ENCODE measurements around the gene CDS2. TPM values are rescaled to one million over a fixed set of nuclear protein-coding genes. Genes with fewer than 3 reads are reported as not detected.

The CDS2 gene
- total and polyA plus RNA-seq, 11 donors: 22.5 to 105 (median 83.1) TPM

DNA sequence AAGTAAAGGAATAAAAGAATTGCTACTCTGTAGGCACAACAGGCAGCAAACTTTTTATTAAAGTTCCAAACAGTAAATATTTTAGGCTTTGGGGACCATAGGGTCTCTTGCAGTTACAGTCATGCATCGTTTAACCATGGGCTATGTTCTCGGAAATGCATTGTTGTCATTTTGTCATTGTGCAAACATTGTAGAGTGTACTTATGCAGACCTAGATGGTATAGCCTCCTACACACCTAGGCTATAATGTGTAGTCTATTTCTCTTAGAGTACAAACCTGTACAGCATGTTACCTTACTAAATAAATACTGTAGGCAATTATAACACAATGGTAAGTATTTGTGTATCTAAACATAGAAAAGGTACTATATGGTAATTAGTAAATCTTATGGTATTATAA is 54.7 kb downstream of the CDS2 start:
- no peak for TF ChIP-seq POLR2A (IDR thresholded peaks at IDR 0.05)
- WGBS, 4 donors: 93 to 95% (median 94%) methylated on average over 2 of the region's 2 CpGs
- intact Hi-C loops (cut with DNase I): loop anchor here in 1 of 10 donors (5.0 kb wide), 1 partner anchor 44 kb away; no protein-coding TSS in a partner anchor
- ATAC-seq: no peak
- Histone ChIP-seq H3K27me3 (no peaks in the 10 kb centered on the region), H3K27ac (peak overlapping the region; percentile 33 to 84 (median 66)), H3K4me3 (no peak overlapping the region), H3K36me3 (peaks cover 0 to 95% (median 77%) of the 10 kb centered on the region in 9 donors), H3K4me1 (peaks cover 0 to 63% (median 40%) of the 10 kb centered on the region in 12 donors), H3K9me3 (peaks cover 0 to 6% (median 0%) of the 10 kb centered on the region in 12 donors)
- DNase-seq: no peak

- TF ChIP-seq, protein P1, sequence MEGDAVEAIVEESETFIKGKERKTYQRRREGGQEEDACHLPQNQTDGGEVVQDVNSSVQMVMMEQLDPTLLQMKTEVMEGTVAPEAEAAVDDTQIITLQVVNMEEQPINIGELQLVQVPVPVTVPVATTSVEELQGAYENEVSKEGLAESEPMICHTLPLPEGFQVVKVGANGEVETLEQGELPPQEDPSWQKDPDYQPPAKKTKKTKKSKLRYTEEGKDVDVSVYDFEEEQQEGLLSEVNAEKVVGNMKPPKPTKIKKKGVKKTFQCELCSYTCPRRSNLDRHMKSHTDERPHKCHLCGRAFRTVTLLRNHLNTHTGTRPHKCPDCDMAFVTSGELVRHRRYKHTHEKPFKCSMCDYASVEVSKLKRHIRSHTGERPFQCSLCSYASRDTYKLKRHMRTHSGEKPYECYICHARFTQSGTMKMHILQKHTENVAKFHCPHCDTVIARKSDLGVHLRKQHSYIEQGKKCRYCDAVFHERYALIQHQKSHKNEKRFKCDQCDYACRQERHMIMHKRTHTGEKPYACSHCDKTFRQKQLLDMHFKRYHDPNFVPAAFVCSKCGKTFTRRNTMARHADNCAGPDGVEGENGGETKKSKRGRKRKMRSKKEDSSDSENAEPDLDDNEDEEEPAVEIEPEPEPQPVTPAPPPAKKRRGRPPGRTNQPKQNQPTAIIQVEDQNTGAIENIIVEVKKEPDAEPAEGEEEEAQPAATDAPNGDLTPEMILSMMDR (IDR thresholded peaks at IDR 0.05): no peak
- no peak for TF ChIP-seq POLR2A (IDR thresholded peaks at IDR 0.05)
- H3K36me3 ChIP-seq: peaks cover 0 to 95% (median 77%) of the 10 kb centered on the region in 9 donors
Measured at GRCh38 chr20:5181958-5182357, 55.1 kb downstream of the CDS2 start.

GRCh38 chr20:5182615-5183254 is 55.9 kb downstream of the CDS2 start:
- H3K4me1 ChIP-seq: peaks cover 0 to 53% (median 31%) of the 10 kb centered on the region in 12 donors
- H3K9me3 ChIP-seq: peaks cover 0 to 6% (median 0%) of the 10 kb centered on the region in 12 donors
- no peak for DNase-seq
- no peak overlapping the region for H3K4me3 ChIP-seq
- H3K27me3 ChIP-seq: no peaks in the 10 kb centered on the region
- H3K36me3 ChIP-seq: peaks cover 0 to 96% (median 77%) of the 10 kb centered on the region in 9 donors
- intact Hi-C loops (cut with DNase I): loop anchor here in 1 of 10 donors (5.0 kb wide), 1 partner anchor 45 kb away; no protein-coding TSS in a partner anchor
- TF ChIP-seq, protein P1 (IDR thresholded peaks at IDR 0.05): no peak
- ATAC-seq: peak in 1 of 4 donors; percentile 10
- WGBS, 4 donors: 66 to 85% (median 72%) methylated on average over 2 of the region's 2 CpGs
- peak overlapping the region; percentile 33 to 84 (median 68) for H3K27ac ChIP-seq

More at GRCh38 chr20:5181958-5182357, 55.1 kb downstream of the CDS2 start:
- DNase-seq (no peak), ATAC-seq (peak; percentile 69 to 80 (median 76))
- Histone ChIP-seq H3K27me3 (no peaks in the 10 kb centered on the region), H3K9me3 (peaks cover 0 to 6% (median 0%) of the 10 kb centered on the region in 12 donors), H3K4me1 (peaks cover 0 to 61% (median 36%) of the 10 kb centered on the region in 12 donors), H3K27ac (peak overlapping the region; percentile 33 to 84 (median 68)), H3K4me3 (no peak overlapping the region)
- intact Hi-C loops (cut with DNase I): loop anchor here in 1 of 10 donors (5.0 kb wide), 1 partner anchor 45 kb away; no protein-coding TSS in a partner anchor

DNA sequence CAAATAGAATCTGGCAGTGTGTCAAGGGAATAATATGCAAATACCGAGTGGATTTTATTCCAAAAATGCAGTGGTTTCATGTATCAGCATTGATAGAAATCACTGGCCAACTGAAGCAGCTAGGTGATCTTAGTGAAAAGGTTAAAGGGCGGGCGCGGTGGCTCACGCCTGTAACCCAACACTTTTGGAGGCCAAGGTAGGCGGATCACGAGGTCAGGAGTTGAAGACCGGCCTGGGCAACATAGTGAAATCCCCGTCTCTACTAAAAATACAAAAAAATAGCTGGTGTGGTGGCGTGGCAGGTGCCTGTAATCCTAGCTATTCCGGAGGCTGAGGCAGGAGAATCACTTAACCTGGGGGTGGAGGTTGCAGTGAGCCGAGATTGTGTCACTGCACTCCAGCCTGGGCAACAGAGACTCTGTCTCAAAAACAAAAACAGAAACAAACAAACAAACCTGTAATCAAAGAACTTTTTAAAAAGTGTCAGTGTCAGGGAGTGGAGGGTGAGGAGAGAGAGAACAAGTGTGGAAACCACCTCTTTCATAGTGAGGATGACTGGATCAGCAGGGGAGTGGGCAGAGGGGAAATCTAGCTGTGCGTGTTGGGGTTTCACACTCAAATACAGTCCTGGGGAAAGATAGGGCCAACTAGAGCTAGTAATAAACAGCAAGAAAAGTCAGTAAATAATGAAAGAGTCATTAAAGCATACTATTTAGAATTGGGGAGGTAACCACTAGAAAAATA is 57.1 kb downstream of the CDS2 start:
- 90 to 95% (median 94%) methylated on average over 13 of the region's 13 CpGs for WGBS, 4 donors
- peaks cover 0 to 42% (median 27%) of the 10 kb centered on the region in 12 donors for H3K4me1 ChIP-seq

More for the DNA sequence above, 57.1 kb downstream of the CDS2 start:
- no peak for ATAC-seq
- no peak for DNase-seq
- H3K9me3 ChIP-seq: peaks cover 0 to 6% (median 0%) of the 10 kb centered on the region in 12 donors
- peak overlapping the region in 8 of 12 donors; percentile 35 to 84 (median 70) for H3K27ac ChIP-seq
- peaks cover 0 to 98% (median 81%) of the 10 kb centered on the region in 9 donors for H3K36me3 ChIP-seq
- TF ChIP-seq POLR2A (IDR thresholded peaks at IDR 0.05): no peak
- TF ChIP-seq, protein P1 (IDR thresholded peaks at IDR 0.05): no peak
- no peak overlapping the region for H3K4me3 ChIP-seq
- intact Hi-C loops (cut with DNase I): loop anchor here in 1 of 10 donors (5.0 kb wide), 1 partner anchor 47 kb away; no protein-coding TSS in a partner anchor
- no peaks in the 10 kb centered on the region for H3K27me3 ChIP-seq
